Lower lobe of right lung (tissue), 2 donors: ENCODE data around the gene PARP6. TPM values are rescaled to one million over a fixed set of nuclear protein-coding genes. Genes with fewer than 3 reads are reported as not detected.

ENCODE experiments used
- ATAC-seq, 2 donors: fragments of 200-7000 bp; cut with Tn5 transposase; one replicate each; pipeline ENCODE4 v1.9.1; 2020 to 2022; ENCODE audit warnings: mild to moderate bottlenecking in 2 of 2, moderate library complexity in 2 of 2
- DNase-seq: peaks from one replicate; pipeline ENCODE4 v3.0.0-alpha.2; 2020
- H3K27ac ChIP-seq: fragments of 200-600 bp; one replicate; pipeline ENCODE4 v1.8.0; 2022
- H3K27me3 ChIP-seq: fragments of 200-600 bp; one replicate; pipeline ENCODE4 v1.8.0; 2022; ENCODE audit warnings: low read depth
- H3K36me3 ChIP-seq: fragments of 200-600 bp; one replicate; pipeline ENCODE4 v1.8.0; 2022; ENCODE audit warnings: mild to moderate bottlenecking
- H3K4me1 ChIP-seq: fragments of 200-600 bp; one replicate; pipeline ENCODE4 v1.8.0; 2022
- H3K4me3 ChIP-seq: fragments of 200-600 bp; one replicate; pipeline ENCODE4 v1.8.0; 2022; ENCODE audit warnings: mild to moderate bottlenecking
- H3K9me3 ChIP-seq: fragments of 200-600 bp; one replicate; pipeline ENCODE4 v1.8.0; 2022
- CTCF ChIP-seq: fragments of 200-600 bp; IDR thresholded peaks from one replicate; pipeline ENCODE4 v1.8.0; 2022; ENCODE audit warnings: antibody characterized with exemption, mild to moderate bottlenecking
- intact Hi-C: fragments of 100-400 bp; cut with DNase I; formaldehyde crosslinking; loops from one replicate; pipeline ENCODE4 v1.11.0; 2022
- total RNA-seq: library from RNA; stranded (reverse); fragmentation: NEBNext Ultra II Directional; extraction: Animal tissue kit (Norgen Biotek cat#: 25700); gene quantifications from one replicate; pipeline ENCODE4 v1.2.1, GENCODE V29; 2021
- donor health status: DM: no; HTN: yes; CAD: no; lungs with severe emphysema.

Gene PARP6
- total RNA-seq, 1 donor from 2014 or later, result 72.2 TPM

- H3K4me3 ChIP-seq, result no peak overlapping the region
- H3K4me1 ChIP-seq, result no peaks in the 10 kb centered on the region
- no peaks in the 10 kb centered on the region for H3K36me3 ChIP-seq
- H3K27me3 ChIP-seq, result no peaks in the 10 kb centered on the region
- H3K27ac ChIP-seq, result no peak overlapping the region
- TF ChIP-seq CTCF, result no peak
- ATAC-seq (no peak), DNase-seq (no peak)
- intact Hi-C loops, result no loop called here
- no peaks in the 10 kb centered on the region for H3K9me3 ChIP-seq
These were observed 33.9 kb upstream of the PARP6 start for GRCh38 chr15:72306211-72306785.

GRCh38 chr15:72304596-72304995, 32.2 kb upstream of the PARP6 start:
- no peaks in the 10 kb centered on the region for H3K36me3 ChIP-seq
- H3K4me3 ChIP-seq, result no peak overlapping the region
- ATAC-seq, result no peak
- DNase-seq, result no peak
- intact Hi-C loops, result no loop called here
- no peaks in the 10 kb centered on the region for H3K9me3 ChIP-seq
- H3K4me1 ChIP-seq, result no peaks in the 10 kb centered on the region
- no peak overlapping the region for H3K27ac ChIP-seq
- no peaks in the 10 kb centered on the region for H3K27me3 ChIP-seq
- no peak for TF ChIP-seq CTCF

- H3K4me1 ChIP-seq, result no peaks in the 10 kb centered on the region
- no peak overlapping the region for H3K4me3 ChIP-seq
- no peaks in the 10 kb centered on the region for H3K27me3 ChIP-seq
- H3K36me3 ChIP-seq, result no peaks in the 10 kb centered on the region
- intact Hi-C loops, result no loop called here
- DNase-seq (no peak), ATAC-seq (no peak)
- H3K9me3 ChIP-seq, result no peaks in the 10 kb centered on the region
- TF ChIP-seq CTCF, result no peak
- H3K27ac ChIP-seq, result no peak overlapping the region
These were observed 30.6 kb upstream of the PARP6 start for GRCh38 chr15:72302955-72303354.

GRCh38 chr15:72289597-72290325, 17.4 kb upstream of the PARP6 start:
- DNase-seq, result no peak
- Histone ChIP-seq H3K9me3 (no peaks in the 10 kb centered on the region), H3K4me3 (no peak overlapping the region), H3K4me1 (no peaks in the 10 kb centered on the region), H3K36me3 (no peaks in the 10 kb centered on the region), H3K27me3 (no peaks in the 10 kb centered on the region), H3K27ac (no peak overlapping the region)
- intact Hi-C loops, result no loop called here
- ATAC-seq, result peak in 1 of 2 donors; percentile 8
- TF ChIP-seq CTCF, result no peak

GRCh38 chr15:72288796-72289596, 16.6 kb upstream of the PARP6 start:
- Histone ChIP-seq H3K9me3 (no peaks in the 10 kb centered on the region), H3K27me3 (no peaks in the 10 kb centered on the region), H3K36me3 (no peaks in the 10 kb centered on the region), H3K27ac (no peak overlapping the region), H3K4me3 (no peak overlapping the region), H3K4me1 (no peaks in the 10 kb centered on the region)
- ATAC-seq (no peak), DNase-seq (no peak)
- no peak for TF ChIP-seq CTCF
- intact Hi-C loops, result no loop called here
